Osteocyte (in vitro differentiated cells): ENCODE measurements around the gene SLC6A15. TPM values are rescaled to one million over a fixed set of nuclear protein-coding genes. Genes with fewer than 3 reads are reported as not detected.

Source experiments
- DNase-seq: peaks from one replicate; pipeline ENCODE4 v3.0.0; 2021; ENCODE audit warnings: mixed read lengths; ENCODE audit not compliant: unreplicated experiment; ENCODE audit errors: extremely low spot score
- H3K27ac Mint-ChIP-seq: one replicate; pipeline ENCODE4 v1.8.0; 2021; ENCODE audit warnings: mild to moderate bottlenecking, mixed read lengths; ENCODE audit not compliant: unreplicated experiment
- H3K27me3 Mint-ChIP-seq: one replicate; pipeline ENCODE4 v1.8.0; 2021; ENCODE audit warnings: mixed read lengths; ENCODE audit not compliant: unreplicated experiment
- H3K36me3 Mint-ChIP-seq: one replicate; pipeline ENCODE4 v1.8.0; 2021; ENCODE audit warnings: mixed read lengths; ENCODE audit not compliant: unreplicated experiment
- H3K4me1 Mint-ChIP-seq: one replicate; pipeline ENCODE4 v1.8.0; 2021; ENCODE audit warnings: mixed read lengths; ENCODE audit not compliant: unreplicated experiment
- H3K4me3 Mint-ChIP-seq: one replicate; pipeline ENCODE4 v1.8.0; 2021; ENCODE audit warnings: mild to moderate bottlenecking, moderate library complexity, mixed read lengths; ENCODE audit not compliant: unreplicated experiment
- H3K9me3 Mint-ChIP-seq: one replicate; pipeline ENCODE4 v1.8.0; 2021; ENCODE audit warnings: mixed read lengths; ENCODE audit not compliant: unreplicated experiment
- total RNA-seq: library from RNA; stranded (reverse); gene quantifications from 2 replicates; pipeline ENCODE4 v1.2.1, GENCODE V29; 2021
- TF ChIP-seq, protein P1 (sequence below): fragments of 200-600 bp; sonication (generic); IDR thresholded peaks from 2 replicates; pipeline ENCODE4 v1.5.0; 2021; ENCODE audit warnings: antibody characterized with exemption, mild to moderate bottlenecking, moderate library complexity

Gene SLC6A15
- total RNA-seq, 1 donor from 2014 or later, result not detected

DNA sequence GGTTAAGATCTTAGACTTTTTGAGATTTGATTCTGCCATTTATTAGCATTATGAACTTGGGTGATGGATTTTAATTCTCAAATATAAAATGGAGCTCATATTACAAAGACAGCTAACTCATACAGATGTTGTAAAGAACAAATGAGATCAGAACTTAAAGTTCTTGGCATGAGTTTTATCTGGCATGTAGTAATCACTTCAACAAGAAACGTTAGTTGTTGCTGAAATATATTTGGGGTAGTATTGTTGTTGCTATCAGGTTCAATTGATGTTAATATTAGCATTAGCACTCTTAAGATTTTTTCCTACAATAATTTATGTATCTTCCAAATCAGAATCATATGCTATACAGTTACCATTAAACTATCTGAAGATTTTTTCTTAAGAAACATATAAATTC, 71.0 kb downstream of the SLC6A15 start:
- TF ChIP-seq, protein P1, sequence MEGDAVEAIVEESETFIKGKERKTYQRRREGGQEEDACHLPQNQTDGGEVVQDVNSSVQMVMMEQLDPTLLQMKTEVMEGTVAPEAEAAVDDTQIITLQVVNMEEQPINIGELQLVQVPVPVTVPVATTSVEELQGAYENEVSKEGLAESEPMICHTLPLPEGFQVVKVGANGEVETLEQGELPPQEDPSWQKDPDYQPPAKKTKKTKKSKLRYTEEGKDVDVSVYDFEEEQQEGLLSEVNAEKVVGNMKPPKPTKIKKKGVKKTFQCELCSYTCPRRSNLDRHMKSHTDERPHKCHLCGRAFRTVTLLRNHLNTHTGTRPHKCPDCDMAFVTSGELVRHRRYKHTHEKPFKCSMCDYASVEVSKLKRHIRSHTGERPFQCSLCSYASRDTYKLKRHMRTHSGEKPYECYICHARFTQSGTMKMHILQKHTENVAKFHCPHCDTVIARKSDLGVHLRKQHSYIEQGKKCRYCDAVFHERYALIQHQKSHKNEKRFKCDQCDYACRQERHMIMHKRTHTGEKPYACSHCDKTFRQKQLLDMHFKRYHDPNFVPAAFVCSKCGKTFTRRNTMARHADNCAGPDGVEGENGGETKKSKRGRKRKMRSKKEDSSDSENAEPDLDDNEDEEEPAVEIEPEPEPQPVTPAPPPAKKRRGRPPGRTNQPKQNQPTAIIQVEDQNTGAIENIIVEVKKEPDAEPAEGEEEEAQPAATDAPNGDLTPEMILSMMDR, result no peak
- DNase-seq, result no peak
- H3K27me3 Mint-ChIP-seq, result peaks cover 15% of the 10 kb centered on the region
- no peaks in the 10 kb centered on the region for H3K36me3 Mint-ChIP-seq
- H3K27ac Mint-ChIP-seq, result no peak overlapping the region
- H3K4me3 Mint-ChIP-seq, result no peak overlapping the region
- H3K9me3 Mint-ChIP-seq, result no peaks in the 10 kb centered on the region
- no peaks in the 10 kb centered on the region for H3K4me1 Mint-ChIP-seq

DNA sequence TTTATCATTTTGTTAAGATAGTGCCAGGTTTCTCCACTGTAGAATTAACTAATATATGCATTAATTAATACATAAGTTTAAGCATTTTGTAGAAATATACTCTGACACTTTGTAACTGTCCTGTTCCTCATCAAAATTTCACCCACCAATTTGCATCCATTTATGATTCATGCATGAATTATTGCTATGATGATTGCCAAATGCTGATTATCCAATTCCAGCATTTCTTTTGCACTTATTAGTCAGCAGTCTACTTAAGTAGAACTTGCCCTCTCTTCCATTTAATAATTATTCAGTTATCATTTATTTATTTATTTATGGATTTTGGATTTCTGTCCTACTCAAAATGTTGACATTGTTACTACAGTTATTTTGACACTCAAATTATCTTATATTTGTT, 72.2 kb downstream of the SLC6A15 start:
- Mint-ChIP-seq H3K27me3 (peaks cover 10% of the 10 kb centered on the region), H3K9me3 (no peaks in the 10 kb centered on the region), H3K27ac (no peak overlapping the region), H3K4me1 (no peaks in the 10 kb centered on the region), H3K36me3 (no peaks in the 10 kb centered on the region), H3K4me3 (no peak overlapping the region)
- DNase-seq, result no peak
- TF ChIP-seq, protein P1, result no peak

DNA sequence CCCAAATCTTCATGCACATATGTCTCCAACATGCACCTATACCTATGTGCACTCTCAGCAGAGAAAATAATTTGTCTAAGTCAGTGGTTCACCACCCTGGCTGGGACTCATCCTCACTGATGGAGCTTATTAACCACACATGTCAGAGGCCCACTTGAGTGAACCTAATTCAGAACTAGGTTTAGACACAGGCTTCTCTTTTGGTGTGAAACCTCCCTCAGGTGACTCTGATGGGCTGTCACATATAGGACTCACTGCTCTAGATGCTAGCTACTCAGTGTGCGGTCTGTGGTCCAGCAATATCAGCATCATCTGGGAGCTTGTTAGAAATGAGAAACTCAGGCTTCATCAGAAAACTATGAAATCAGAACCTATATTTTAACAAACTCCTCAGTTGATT, 85.7 kb downstream of the SLC6A15 start:
- no peaks in the 10 kb centered on the region for H3K9me3 Mint-ChIP-seq
- H3K4me3 Mint-ChIP-seq, result no peak overlapping the region
- TF ChIP-seq, protein P1, result no peak
- no peak overlapping the region for H3K27ac Mint-ChIP-seq
- no peaks in the 10 kb centered on the region for H3K27me3 Mint-ChIP-seq
- H3K36me3 Mint-ChIP-seq, result no peaks in the 10 kb centered on the region
- peaks cover 8% of the 10 kb centered on the region for H3K4me1 Mint-ChIP-seq
- DNase-seq, result no peak

DNA sequence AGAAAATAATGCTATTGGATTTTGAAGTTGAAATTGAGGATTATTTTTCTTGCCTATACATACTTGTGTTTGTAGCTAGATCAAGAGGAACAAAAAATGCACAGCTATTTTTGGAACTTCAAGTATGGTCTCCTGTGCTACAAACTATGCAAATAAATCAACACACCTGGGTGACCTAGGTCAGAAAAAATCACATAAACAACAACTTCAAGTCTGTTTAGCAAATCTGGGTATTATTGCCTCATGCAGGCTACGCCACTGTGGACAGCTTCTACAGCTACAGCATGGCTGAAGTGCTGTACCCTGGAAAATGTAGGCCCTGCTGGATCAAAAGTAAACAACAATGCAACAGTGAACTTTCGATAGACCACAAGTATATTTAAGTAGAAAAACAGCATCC, 87.5 kb downstream of the SLC6A15 start:
- Mint-ChIP-seq H3K4me3 (no peak overlapping the region), H3K4me1 (peaks cover 8% of the 10 kb centered on the region), H3K27ac (no peak overlapping the region), H3K27me3 (no peaks in the 10 kb centered on the region), H3K9me3 (no peaks in the 10 kb centered on the region), H3K36me3 (no peaks in the 10 kb centered on the region)
- TF ChIP-seq, protein P1, result no peak
- DNase-seq, result no peak

GRCh38 chr12:84822525-84822924, 90.1 kb downstream of the SLC6A15 start:
- H3K27ac Mint-ChIP-seq, result no peak overlapping the region
- no peak for DNase-seq
- H3K4me3 Mint-ChIP-seq, result no peak overlapping the region
- H3K27me3 Mint-ChIP-seq, result no peaks in the 10 kb centered on the region
- peaks cover 13% of the 10 kb centered on the region for H3K4me1 Mint-ChIP-seq
- no peaks in the 10 kb centered on the region for H3K36me3 Mint-ChIP-seq
- no peaks in the 10 kb centered on the region for H3K9me3 Mint-ChIP-seq
- TF ChIP-seq, protein P1, result no peak
